ENCODE data around the gene EIPR1.
"Not testable (repeated sequence)": the region's sequence is repeated elsewhere in the genome, so short reads cannot be mapped to it uniquely, and the experiment has no call there.

The EIPR1 gene

DNA sequence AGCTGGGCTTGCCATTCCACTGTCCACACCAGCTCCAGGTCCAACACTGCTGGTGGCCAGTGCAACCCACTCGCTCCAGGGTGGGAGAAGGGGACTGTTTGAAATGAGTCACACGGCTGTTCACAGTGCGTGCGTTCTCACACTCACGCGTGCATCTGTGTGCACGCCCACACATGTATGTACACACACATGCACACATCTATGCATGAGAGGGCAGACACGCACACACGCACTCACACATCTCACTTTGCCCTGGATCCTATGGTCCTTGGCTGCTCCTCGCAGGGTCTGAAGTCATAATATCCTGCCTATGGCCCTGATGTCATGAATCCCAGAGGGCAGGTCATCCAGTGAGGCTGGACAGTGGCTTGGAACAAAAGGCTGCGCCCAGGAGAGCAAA lies 182.8 kb downstream of the EIPR1 start:
- DNase-seq (ENCODE audit: low read depth in 3 of 3) = no peak

GRCh38 chr2:3193443-3194330 lies 183.9 kb downstream of the EIPR1 start:
- no peak for DNase-seq (ENCODE audit: low read depth in 3 of 3)

DNA sequence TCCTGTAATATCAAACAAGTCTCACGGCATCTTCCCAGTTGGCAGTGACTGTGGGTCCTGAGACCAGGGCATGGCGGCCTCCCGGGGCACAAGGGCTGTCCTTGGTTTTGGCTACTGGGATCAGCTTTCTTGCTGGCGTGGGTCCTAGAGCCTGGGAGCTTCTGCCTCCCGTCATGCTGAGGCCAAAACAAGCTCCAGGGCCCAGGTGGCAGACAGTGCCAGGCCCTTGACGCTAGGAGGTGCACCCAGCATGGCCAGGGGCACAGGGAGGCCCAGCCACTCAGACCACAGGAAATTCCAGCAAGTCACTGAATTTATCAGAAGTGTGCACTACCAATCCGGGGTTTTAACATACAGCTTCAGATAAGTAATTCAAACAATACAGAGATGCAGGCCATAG lies 184.7 kb downstream of the EIPR1 start:
- no peak for DNase-seq (ENCODE audit: low read depth in 3 of 3)

DNA sequence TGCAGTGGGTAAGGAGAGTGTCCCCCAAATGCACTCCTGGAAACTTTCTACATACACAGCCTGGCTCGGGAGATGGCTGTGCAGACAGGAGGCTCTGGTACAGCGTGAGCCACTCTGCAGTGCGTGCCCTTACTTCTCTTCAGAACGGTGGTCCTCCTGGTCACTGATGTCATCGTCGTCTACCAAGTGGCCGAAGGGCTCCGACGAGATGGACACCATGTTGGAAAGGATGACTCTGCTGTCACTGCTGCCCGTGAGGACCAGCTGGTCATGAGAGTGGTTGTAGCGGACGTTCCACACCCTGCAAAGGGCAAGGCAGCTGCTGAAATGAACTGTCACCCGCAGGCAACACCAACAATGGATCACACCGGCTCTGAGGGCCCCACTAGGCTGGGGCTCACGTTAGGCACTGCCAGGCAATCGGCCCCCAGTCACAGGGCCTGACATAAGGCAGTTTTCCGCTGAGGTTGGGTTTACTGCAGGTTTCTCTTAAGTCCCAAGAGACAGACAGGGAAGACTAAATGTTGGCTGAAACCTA lies 185.3 kb downstream of the EIPR1 start:
- no peak for DNase-seq (ENCODE audit: low read depth in 3 of 3)

DNA sequence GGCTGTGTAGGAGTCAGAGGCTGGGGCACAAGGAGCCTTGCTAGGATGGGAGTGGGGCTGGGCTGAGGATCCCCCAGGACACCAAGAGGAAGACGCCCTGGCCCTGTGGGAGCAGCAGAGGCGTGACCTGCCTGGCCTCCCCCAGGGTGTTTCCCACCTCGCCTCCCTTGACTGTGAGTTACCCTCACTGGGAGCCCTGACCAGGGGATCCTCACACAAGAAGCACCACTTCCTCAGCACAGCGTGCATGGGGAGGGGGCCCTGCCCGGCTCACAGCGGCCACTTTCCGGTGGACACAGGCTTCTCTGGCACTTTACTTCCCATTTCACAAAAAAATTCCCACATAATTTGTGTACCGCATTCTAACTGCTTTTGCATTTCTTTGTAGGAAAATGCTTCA lies 187.7 kb downstream of the EIPR1 start:
- DNase-seq (ENCODE audit: low read depth in 3 of 3) = no peak

GRCh38 chr2:3189076-3189591 lies 188.5 kb downstream of the EIPR1 start:
- DNase-seq (ENCODE audit: low read depth in 3 of 3) = no peak

GRCh38 chr2:3188405-3188946 lies 189.1 kb downstream of the EIPR1 start:
- DNase-seq (ENCODE audit: low read depth in 3 of 3) = no peak

DNA sequence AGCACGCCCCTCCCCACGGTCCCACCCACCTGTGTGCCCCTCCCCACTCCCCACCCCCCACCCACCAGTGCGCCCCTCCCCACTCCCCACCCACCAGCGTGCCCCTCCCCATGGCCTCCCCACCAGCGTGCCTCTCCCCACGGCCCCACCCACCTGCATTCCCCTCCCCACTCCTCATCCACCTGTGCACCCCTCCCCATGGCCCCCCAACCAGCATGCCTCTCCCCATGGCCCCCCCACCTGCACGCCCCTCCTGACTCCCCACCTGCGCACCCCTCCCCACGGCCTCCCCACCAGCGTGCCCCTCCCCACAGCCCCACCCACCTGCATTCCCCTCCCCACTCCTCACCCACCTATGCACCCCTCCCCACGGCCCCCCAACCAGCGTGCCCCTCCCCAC lies 190.2 kb downstream of the EIPR1 start:
- DNase-seq (ENCODE audit: low read depth in 3 of 3) = no peak

DNA sequence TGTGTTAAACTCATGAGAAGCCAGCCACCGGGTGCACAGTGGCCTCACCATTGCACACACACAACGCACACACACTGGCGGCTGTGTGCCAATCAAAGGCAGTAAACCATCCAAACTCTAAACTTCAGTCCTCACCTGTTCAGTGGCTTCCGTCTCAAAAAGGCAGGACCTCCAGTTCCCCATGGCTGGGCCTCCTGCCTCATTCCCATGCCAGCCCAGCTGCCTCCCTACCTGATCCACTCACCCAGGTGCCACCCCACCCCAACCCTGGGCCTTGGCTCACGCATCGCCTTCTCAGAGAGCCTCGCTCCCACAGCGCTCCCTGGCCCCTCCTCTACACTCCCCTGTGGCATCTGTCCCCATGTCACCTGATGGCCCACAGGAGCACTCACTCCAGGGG lies 190.9 kb downstream of the EIPR1 start:
- DNase-seq (ENCODE audit: low read depth in 3 of 3) = no peak

DNA sequence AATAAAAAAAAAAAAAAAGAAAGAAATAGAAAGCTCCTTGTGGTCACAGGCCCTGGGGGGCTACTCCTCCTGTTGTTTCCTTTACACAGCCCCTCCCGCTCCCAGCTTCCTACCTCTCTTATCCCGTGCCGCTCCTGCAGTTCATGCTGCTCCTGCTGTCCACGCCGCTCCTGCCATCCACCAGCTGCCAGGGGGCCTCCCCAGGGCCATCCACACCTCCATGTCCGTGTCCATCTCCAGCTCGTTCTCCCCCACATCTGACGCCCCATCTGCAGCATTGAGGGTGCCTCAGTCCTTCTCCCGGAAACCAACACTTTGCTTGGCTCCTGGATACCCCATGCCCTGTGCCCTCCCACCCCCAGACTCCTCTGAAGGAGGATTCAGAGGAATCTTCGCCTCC lies 191.7 kb downstream of the EIPR1 start:
- no peak for DNase-seq (ENCODE audit: low read depth in 3 of 3)

- DNase-seq (ENCODE audit: low read depth in 3 of 3) = no peak
Measured at GRCh38 chr2:3185256-3185655, 192.4 kb downstream of the EIPR1 start.

GRCh38 chr2:3184167-3184566 lies 193.5 kb downstream of the EIPR1 start:
- no peak for DNase-seq (ENCODE audit: low read depth in 3 of 3)

- no peak for DNase-seq (ENCODE audit: low read depth in 3 of 3)
Measured at GRCh38 chr2:3183766-3184165, 193.9 kb downstream of the EIPR1 start.

DNA sequence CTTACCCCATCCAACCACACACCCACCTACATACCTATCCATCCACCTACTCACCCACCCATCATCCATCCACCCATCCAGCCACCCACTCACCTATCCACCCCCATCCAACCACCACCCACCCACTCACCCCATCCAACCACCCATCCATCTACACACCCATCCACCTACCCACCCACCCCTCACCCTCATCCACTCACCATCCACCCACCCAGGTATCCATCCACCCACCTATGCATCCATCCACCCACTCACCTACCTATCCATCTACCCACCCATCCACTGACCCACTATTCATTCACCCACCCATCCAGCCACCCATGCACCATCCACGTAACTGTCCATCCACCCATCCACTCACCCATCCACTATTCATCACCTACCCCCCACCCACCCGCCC lies 194.8 kb downstream of the EIPR1 start:
- DNase-seq (ENCODE audit: low read depth in 3 of 3) = no peak

GRCh38 chr2:3181416-3182010 lies 196.1 kb downstream of the EIPR1 start:
- no peak for DNase-seq (ENCODE audit: low read depth in 3 of 3)

DNA sequence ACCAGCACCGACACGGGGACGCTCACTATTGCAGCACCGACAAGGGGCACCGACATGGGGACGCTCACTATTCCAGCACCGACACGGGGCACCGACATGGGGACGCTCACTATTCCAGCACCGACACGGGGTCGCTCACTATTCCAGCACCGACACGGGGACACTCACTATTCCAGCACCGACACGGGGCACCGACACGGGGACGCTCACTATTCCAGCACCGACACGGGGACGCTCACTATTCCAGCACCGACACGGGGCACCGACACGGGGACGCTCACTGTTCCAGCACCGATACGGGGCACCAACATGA lies 196.8 kb downstream of the EIPR1 start:
- DNase-seq (ENCODE audit: low read depth in 3 of 3) = not testable (repeated sequence)

GRCh38 chr2:3180082-3180908 lies 197.3 kb downstream of the EIPR1 start:
- no peak for DNase-seq (ENCODE audit: low read depth in 3 of 3)

GRCh38 chr2:3179626-3180025 lies 198.0 kb downstream of the EIPR1 start:
- DNase-seq (ENCODE audit: low read depth in 3 of 3) = no peak

DNA sequence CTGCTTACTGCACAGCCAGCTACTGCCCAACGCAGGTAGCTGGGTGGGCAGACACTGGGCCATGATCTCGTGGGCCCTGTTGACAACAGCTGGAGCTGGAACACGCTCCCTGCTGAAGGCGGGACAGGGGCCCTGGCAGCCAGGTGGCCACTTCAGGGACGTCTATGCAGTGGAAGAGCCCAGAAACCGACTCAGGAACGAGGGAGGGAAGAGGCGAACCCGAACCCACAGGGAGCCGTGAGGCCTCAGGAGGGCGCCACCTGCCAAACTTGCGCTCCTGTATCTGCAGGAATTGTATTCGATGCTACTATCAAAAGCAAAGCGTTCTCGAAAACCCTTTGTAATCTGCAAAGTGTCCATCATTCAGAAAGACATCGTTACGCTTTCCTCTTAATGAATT lies 198.4 kb downstream of the EIPR1 start:
- no peak for DNase-seq (ENCODE audit: low read depth in 3 of 3)

GRCh38 chr2:3178578-3179031 lies 199.0 kb downstream of the EIPR1 start:
- DNase-seq (ENCODE audit: low read depth in 3 of 3) = no peak

GRCh38 chr2:3177891-3178577 lies 199.6 kb downstream of the EIPR1 start:
- DNase-seq (ENCODE audit: low read depth in 3 of 3) = no peak
